OCI-LY7 (cell line): ENCODE data around the gene HSD3B1.

ENCODE experiments used
- CTCF ChIP-seq: fragments of 200-600 bp; sonication (generic); conservative IDR thresholded peaks from 2 replicates; pipeline ENCODE4 v1.5.1; 2014; ENCODE audit warnings: mild to moderate bottlenecking, antibody characterized with exemption, low read length, moderate library complexity, mixed read lengths
- EZH2phosphoT487 ChIP-seq: fragments of 200-600 bp; sonication (generic); IDR thresholded peaks from 2 replicates; pipeline ENCODE4 v1.6.1; 2018; ENCODE audit warnings: low read depth, borderline replicate concordance, mild to moderate bottlenecking, mixed run types, antibody characterized with exemption, low read length, moderate library complexity, mixed read lengths

GRCh38 chr1:119470958-119471357, 36.1 kb upstream of the HSD3B1 start:
- no peak for TF ChIP-seq CTCF
- TF ChIP-seq EZH2phosphoT487, result no peak
